Activated CD8-positive, alpha-beta memory T cell treated with anti-CD3 and anti-CD28 coated beads, Interleukin-2, amount 10 ng/mL, durations not matched to agents 7 days and 5 days (primary cell): ENCODE results near the gene PDPK1. TPM values are rescaled to one million over a fixed set of nuclear protein-coding genes. Genes with fewer than 3 reads are reported as not detected.

Experiments
- ATAC-seq: fragments of 150-1000 bp; cut with Tn5 transposase; one replicate; pipeline ENCODE4 v1.10.0; 2021; ENCODE audit warnings: moderate library complexity
- CTCF ChIA-PET: fragments of 350-600 bp; sonication (Branson Sonifier 250); formaldehyde crosslinking; loops from one replicate; lab custom pipeline; 2021; ENCODE audit warnings: antibody characterized with exemption; lab: Charles Lee
- DNase-seq: peaks from one replicate; pipeline ENCODE4 v3.0.0-alpha.2; 2020
- H3K27ac Mint-ChIP-seq: one replicate; pipeline ENCODE4 v1.8.0; 2021; ENCODE audit warnings: mild to moderate bottlenecking, mixed read lengths
- H3K27me3 Mint-ChIP-seq: one replicate; pipeline ENCODE4 v1.8.0; 2021; ENCODE audit warnings: mixed read lengths
- H3K36me3 Mint-ChIP-seq: one replicate; pipeline ENCODE4 v1.8.0; 2021; ENCODE audit warnings: mild to moderate bottlenecking, mixed read lengths
- H3K4me1 Mint-ChIP-seq: one replicate; pipeline ENCODE4 v1.8.0; 2021; ENCODE audit warnings: mixed read lengths
- H3K4me3 Mint-ChIP-seq: one replicate; pipeline ENCODE4 v1.8.0; 2021; ENCODE audit warnings: mild to moderate bottlenecking, moderate library complexity, mixed read lengths
- H3K9me3 Mint-ChIP-seq: one replicate; pipeline ENCODE4 v1.8.0; 2022; ENCODE audit warnings: low read depth, mixed read lengths
- total RNA-seq, 2 experiments: library from RNA; stranded (reverse); gene quantifications; one replicate each; pipeline ENCODE4 v1.2.3, GENCODE V29; 2021

PDPK1 gene
- total RNA-seq, 2 experiments from 2014 or later, result 40.3 to 45.1 TPM

DNA sequence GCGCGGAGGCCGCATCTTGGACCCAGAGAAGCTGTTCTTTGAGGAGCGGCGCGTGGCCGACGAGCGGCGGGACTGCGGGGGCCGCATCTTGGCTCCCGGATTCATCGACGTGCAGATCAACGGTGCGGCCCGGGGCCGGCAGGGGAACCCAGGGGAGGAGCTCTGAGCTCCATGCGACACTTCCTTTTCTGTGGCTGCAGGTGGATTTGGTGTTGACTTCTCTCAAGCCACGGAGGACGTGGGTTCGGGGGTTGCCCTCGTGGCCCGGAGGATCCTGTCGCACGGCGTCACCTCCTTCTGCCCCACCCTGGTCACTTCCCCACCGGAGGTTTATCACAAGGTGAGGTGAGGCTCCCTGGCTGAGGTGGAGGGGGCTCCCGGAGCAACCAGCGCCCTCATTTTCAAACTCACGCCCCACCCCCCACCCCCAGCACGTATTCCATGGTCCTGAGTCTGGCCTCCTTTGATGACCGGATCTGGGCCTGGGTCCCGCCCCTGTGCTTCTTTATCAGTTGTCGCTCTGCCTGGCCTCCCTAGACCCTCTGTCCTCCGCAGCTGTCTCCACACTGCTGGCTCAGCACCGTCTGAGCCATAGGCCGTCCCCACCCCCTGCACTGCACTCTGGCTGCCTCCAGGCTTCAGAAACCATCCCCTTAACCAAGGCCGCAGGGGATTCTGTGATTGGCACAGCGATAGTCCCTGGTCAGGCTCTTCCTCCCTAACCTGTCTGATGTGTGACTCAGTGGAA is 16.9 kb upstream of the PDPK1 start:
- H3K36me3 Mint-ChIP-seq, result peaks cover 14% of the 10 kb centered on the region
- peak; percentile 81 for DNase-seq
- H3K9me3 Mint-ChIP-seq, result no peaks in the 10 kb centered on the region
- CTCF ChIA-PET, result interaction anchor here (0.8 to 1.6 kb wide), 4 partner anchors 10 to 91 kb away, joined by 3 to 7 read pairs (median 6); partner anchors contain the start of gene CEMP1
- ATAC-seq, result peak; percentile 56
- no peaks in the 10 kb centered on the region for H3K27me3 Mint-ChIP-seq
- peak overlapping the region; percentile 95 for H3K27ac Mint-ChIP-seq
- H3K4me1 Mint-ChIP-seq, result peaks cover 38% of the 10 kb centered on the region
- H3K4me3 Mint-ChIP-seq, result peak overlapping the region; percentile 82

DNA sequence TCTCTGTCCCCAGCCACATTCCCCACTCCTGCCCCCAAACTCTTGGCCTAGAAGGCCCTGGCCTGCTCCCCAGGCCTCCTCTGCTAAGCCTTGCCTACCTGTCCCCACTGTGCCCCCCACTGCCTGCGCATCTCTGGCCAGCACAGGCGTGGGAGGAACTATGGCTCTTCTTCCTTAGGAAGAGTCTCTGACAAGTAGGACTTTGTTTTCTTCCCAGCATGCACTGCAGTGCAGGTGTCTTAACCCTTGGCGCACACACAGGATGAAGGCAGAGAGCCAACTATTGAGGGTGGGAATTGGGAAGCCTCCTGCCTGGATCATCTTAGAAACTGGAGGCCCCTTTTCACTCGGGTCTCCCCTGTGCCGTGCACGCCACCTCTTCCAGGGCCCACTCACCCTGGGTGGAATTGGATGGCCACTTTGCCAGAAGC is 14.0 kb upstream of the PDPK1 start:
- Mint-ChIP-seq H3K27ac (no peak overlapping the region), H3K27me3 (no peaks in the 10 kb centered on the region), H3K4me1 (peaks cover 19% of the 10 kb centered on the region), H3K36me3 (peaks cover 12% of the 10 kb centered on the region), H3K4me3 (no peak overlapping the region), H3K9me3 (no peaks in the 10 kb centered on the region)
- DNase-seq (no peak), ATAC-seq (no peak)
- CTCF ChIA-PET, result no interaction called here

DNA sequence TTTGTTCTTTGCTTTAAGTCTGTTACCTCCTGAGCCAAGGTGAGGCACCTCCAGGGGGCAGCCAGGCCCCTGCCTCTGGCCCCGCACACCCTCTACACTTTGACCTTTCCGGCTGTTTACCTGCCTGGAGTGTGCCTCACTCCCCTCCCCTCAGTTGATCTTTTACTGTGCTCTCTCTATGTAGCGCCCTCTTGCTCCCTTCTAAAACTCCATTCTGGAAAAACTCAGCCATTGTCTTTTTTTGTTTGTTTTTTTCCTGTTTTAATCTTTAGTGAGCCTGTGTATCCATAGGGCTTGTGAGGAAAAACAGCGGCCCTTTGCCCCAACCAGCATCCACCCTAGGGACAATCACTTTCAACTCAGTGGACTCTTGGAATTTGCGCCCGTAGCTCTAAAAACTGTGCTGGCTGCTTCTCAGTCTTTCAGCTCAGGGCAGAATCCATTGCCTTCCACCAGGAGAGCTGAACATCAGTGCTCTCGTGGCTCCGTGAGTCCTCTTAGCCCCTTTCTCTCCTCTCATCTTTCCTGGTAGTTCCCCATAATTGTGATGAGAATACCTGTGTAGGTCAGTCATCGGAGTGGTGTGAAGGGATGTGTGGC is 13.4 kb upstream of the PDPK1 start:
- Mint-ChIP-seq H3K36me3 (peaks cover 12% of the 10 kb centered on the region), H3K4me3 (no peak overlapping the region), H3K9me3 (no peaks in the 10 kb centered on the region), H3K27ac (no peak overlapping the region), H3K4me1 (peaks cover 15% of the 10 kb centered on the region), H3K27me3 (no peaks in the 10 kb centered on the region)
- DNase-seq (no peak), ATAC-seq (no peak)
- CTCF ChIA-PET, result no interaction called here

DNA sequence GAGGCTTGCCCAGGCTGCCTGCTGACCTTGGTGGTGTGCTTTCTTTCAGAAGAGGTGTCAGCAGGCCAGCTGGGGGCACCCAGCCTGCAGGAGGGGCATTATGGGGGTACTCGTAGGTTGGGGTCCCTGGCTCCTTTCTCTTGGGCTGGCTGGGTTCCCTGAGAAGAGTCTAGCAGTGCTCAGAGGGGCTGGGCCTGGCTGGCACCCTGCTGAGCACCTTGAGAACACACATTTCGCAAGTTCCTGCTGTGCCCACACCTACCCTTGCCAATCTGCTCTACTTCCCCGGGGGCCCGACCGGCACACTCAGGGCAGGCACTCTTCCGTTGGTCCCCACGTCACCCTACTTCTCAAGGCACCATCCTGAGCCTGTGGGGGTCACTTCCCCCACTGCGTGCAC is 11.7 kb upstream of the PDPK1 start:
- Mint-ChIP-seq H3K4me3 (no peak overlapping the region), H3K27me3 (no peaks in the 10 kb centered on the region), H3K27ac (no peak overlapping the region), H3K36me3 (peaks cover 7% of the 10 kb centered on the region), H3K9me3 (no peaks in the 10 kb centered on the region), H3K4me1 (peaks cover 8% of the 10 kb centered on the region)
- ATAC-seq (no peak), DNase-seq (no peak)
- CTCF ChIA-PET, result no interaction called here

DNA sequence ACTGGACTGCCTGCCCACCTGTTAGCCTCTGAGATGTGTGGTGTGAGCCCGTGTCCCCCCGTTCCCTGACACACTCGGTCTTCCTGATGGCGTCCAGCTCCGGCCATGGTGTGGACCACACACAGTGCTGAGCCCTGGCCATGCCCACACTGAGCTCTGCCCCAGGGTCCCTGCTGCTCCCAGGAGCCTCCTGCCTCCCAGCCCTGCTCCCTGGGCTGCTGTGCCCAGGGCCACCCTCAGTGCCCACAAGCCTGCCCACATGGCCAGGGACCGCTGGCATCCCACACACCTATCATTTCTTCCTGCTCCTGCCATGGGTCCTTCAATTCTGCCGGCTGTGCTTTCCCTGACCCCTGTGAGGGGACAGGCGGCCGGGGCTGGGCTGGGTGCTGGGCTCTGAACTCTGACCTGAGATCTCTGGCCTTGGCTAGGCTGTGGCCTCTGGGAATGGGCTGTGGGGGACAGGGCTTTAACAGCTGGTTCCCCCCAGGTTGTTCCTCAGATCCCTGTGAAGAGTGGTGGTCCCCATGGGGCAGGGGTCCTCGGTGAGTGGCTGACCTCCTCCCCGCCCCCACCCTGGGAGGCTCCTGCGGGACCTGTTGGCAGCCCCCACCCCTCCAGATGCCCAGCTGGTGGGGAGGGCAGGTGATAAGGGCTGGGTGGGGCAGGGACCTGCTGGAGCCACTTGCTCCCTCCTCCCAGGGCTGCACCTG is 10.6 kb upstream of the PDPK1 start:
- DNase-seq (peak; percentile 40), ATAC-seq (no peak)
- Mint-ChIP-seq H3K9me3 (no peaks in the 10 kb centered on the region), H3K4me3 (no peak overlapping the region), H3K27me3 (no peaks in the 10 kb centered on the region), H3K36me3 (peaks cover 7% of the 10 kb centered on the region), H3K4me1 (peaks cover 12% of the 10 kb centered on the region), H3K27ac (no peak overlapping the region)
- CTCF ChIA-PET, result no interaction called here

DNA sequence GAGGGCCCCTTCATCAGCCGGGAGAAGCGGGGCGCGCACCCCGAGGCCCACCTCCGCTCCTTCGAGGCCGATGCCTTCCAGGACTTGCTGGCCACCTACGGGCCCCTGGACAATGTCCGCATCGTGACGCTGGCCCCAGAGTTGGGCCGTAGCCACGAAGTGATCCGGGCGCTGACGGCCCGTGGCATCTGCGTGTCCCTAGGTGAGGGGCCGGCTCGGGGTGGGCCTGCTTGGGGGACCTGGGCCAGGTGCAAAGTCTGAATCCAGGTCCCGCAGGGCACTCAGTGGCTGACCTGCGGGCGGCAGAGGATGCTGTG is 10.1 kb upstream of the PDPK1 start:
- Mint-ChIP-seq H3K9me3 (no peaks in the 10 kb centered on the region), H3K4me1 (peaks cover 12% of the 10 kb centered on the region), H3K36me3 (peaks cover 7% of the 10 kb centered on the region), H3K27me3 (no peaks in the 10 kb centered on the region), H3K4me3 (no peak overlapping the region), H3K27ac (no peak overlapping the region)
- no peak for ATAC-seq
- CTCF ChIA-PET, result no interaction called here
- DNase-seq, result no peak

DNA sequence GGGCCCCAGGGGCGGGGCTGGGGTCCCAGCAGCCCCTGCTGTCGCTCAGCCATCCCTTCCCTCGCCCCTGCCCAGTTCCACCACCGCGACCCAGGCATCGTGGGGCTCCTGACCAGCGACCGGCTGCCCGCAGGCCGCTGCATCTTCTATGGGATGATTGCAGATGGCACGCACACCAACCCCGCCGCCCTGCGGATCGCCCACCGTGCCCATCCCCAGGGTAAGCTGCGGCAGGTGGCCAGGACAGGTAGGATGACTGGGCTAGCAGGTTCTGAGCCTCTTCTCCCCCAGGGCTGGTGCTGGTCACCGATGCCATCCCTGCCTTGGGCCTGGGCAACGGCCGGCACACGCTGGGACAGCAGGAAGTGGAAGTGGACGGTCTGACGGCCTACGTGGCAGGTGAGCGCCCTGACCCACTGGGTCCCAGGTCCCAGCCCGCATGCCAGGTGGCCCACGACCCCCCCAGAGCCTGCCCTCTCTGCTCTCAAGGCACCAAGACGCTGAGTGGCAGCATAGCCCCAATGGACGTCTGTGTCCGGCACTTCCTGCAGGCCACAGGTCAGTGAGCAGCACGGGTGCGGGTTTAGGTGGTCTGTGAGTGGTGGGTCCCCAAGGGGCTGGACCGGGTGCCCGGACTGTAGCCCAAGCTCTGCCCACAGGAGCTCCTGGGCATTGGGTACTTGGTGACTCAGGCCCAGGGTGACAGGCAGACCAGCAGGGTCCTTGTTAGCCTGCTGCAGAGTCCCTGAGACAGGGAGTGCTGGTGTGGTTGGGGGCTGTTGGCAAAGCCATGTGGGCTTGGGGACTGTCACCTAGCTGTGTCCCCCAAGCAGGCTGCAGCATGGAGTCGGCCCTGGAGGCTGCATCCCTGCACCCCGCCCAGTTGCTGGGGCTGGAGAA is 9.4 kb upstream of the PDPK1 start:
- H3K36me3 Mint-ChIP-seq, result peaks cover 7% of the 10 kb centered on the region

DNA sequence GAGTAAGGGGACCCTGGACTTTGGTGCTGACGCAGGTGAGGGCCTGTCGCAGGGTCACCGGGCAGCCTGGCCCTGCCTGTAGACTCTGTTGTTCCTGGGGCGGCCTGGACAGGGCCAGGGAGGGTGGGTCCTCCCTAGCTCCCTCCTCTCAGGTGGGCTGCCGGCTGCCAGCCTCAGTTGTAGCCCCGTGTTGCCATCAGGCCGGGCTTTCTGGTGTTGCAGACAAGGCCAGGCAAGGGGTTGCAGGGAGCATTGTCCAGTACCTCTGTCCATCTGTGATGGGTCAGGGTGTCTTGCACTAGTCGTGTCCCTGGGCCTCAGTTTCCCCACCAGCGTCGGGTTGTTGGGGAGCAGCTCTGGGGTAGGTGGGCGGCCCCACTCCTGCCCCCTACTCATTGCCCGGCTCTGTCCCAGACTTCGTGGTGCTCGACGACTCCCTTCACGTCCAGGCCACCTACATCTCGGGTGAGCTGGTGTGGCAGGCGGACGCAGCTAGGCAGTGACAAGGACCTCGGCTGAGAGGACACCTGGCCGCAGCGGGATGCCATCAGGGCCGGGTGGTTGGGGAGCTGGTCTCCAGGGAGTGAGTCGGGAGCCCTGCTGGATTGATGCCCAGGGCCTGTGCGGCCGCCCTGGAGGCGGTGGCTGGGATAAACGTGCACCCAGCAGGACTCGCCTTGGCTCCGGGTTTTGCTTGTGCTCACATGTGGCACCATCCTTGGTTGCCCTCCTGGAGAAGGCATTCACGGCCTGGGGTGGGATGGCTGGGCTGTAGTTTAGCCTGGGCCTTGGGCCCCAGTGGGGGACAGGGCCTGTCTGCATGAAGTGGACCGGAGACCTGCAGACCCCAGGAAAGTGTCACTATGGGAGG is 8.5 kb upstream of the PDPK1 start:
- Mint-ChIP-seq H3K36me3 (peaks cover 7% of the 10 kb centered on the region), H3K4me1 (peaks cover 17% of the 10 kb centered on the region), H3K9me3 (no peaks in the 10 kb centered on the region), H3K27me3 (no peaks in the 10 kb centered on the region), H3K27ac (no peak overlapping the region), H3K4me3 (no peak overlapping the region)
- CTCF ChIA-PET, result no interaction called here
- peak; percentile 41 for DNase-seq
- ATAC-seq, result no peak

More for the DNA sequence above, 9.4 kb upstream of the PDPK1 start:
- Mint-ChIP-seq H3K4me3 (no peak overlapping the region), H3K27ac (no peak overlapping the region), H3K27me3 (no peaks in the 10 kb centered on the region), H3K4me1 (peaks cover 14% of the 10 kb centered on the region), H3K9me3 (no peaks in the 10 kb centered on the region)
- ATAC-seq (no peak), DNase-seq (peak; percentile 40)
- CTCF ChIA-PET, result no interaction called here

DNA sequence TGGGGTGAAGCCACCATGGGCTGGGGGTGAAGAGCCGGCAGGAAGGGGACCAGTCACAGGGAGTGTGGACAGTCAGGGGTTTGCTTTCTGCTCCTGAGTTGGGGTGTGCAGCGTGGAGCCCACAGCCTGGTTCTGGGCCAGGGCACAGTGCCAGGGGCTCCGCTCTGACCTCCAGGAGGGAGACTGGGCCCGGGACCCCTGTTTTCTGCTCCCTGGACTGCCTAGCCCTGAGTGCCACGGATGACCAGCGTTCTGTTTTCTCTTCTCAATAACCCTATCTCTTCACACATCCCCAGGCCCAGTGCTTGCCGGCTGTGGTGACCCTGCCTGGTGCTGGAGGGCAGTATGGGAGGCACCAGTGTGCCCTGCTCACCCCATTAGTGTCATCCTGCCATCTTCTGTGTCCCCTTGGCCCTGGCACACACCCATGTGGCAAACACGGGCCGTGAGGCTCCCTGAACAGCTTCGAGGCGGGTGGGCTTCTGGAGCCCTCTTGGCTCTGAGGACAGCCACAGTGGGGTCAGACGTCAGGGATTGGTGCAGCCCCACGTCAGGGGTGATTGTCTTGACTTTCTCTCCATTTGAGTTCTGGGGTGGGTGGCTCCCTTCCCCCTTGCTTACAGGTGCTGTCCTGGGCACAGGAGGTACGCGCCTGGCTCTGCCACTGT is 7.7 kb upstream of the PDPK1 start:
- H3K27me3 Mint-ChIP-seq, result no peaks in the 10 kb centered on the region
- peak; percentile 40 for DNase-seq
- no peaks in the 10 kb centered on the region for H3K9me3 Mint-ChIP-seq
- no peak for ATAC-seq
- CTCF ChIA-PET, result interaction anchor here (1.2 kb wide), 1 partner anchor 9 kb away, joined by 3 read pairs; no protein-coding TSS in a partner anchor
- H3K36me3 Mint-ChIP-seq, result peaks cover 4% of the 10 kb centered on the region
- peaks cover 17% of the 10 kb centered on the region for H3K4me1 Mint-ChIP-seq
- H3K27ac Mint-ChIP-seq, result peak overlapping the region; percentile 54
- no peak overlapping the region for H3K4me3 Mint-ChIP-seq

DNA sequence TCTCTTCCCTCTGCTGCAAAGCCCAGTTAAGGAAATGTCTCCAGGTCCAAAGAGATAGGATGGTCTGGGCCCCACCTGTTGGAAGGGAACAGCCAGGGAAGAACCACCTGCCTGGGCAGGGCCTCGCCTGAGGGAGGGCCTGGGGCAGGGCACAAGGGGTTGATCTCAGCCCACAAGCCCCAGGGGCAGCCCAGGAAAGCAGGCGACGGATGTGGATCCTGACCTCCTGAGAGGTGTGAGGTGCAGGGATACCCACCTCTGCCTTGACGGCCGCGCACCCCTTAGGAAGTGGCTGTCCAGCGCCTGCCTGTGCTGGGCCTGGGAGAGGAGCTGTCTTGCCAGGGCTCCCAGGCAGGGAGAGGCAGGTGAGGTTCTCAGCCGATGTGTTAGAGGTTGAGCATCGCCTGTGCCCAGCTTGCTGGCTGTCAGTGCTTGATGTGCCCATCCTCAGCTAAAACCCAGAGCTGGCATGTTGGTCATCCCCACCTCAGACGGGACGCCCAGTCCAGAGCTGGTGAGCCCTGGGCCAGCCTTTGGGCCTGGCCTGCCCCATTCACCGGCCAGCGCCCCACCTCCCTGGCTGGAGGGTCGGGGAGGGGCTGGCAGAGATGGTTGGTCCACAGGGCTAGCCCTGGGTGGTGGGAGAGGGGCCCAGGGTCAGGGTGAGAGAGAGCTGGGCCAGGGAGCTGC is 7.0 kb upstream of the PDPK1 start:
- Mint-ChIP-seq H3K27me3 (no peaks in the 10 kb centered on the region), H3K27ac (peak overlapping the region; percentile 98), H3K9me3 (no peaks in the 10 kb centered on the region), H3K36me3 (peaks cover 4% of the 10 kb centered on the region), H3K4me3 (peak overlapping the region; percentile 82), H3K4me1 (peaks cover 17% of the 10 kb centered on the region)
- DNase-seq (peak; percentile 45), ATAC-seq (no peak)
- CTCF ChIA-PET, result interaction anchor here (1.2 kb wide), 1 partner anchor 10 kb away, joined by 3 read pairs; no protein-coding TSS in a partner anchor

DNA sequence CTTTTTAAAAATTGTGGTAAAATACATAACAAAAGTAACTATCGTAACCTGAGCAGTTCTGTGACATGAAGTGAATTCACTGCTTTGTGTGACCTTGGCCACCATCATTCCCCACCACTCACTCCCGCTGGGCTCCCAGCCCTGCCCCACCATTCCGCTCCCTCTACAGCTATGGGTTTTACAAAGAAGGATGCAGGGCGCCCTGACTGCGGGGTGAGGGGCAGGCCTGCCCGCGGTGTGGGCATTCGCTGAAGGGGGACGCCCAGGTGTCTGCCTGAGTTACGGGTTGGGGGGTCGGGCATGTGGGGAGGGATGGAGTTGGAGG is 6.5 kb upstream of the PDPK1 start, which contains the start of gene CEMP1:
TSS of gene CEMP1 (minus strand) at position 38 of the 325 bp plus-strand sequence. CDS start 335 bp downstream, outside the sequence.
- Mint-ChIP-seq H3K27ac (peak within 1 kb of the TSS; percentile 98), H3K4me1 (peaks cover 17% of the 10 kb centered on the region), H3K4me3 (peak within 1 kb of the TSS; percentile 82), H3K9me3 (no peaks in the 10 kb centered on the region), H3K27me3 (no peaks in the 10 kb centered on the region), H3K36me3 (peaks cover under 1% of the 10 kb centered on the region)
- CTCF ChIA-PET, result interaction anchor here (1.2 kb wide), 1 partner anchor 11 kb away, joined by 3 read pairs; no protein-coding TSS in a partner anchor
- no peak for DNase-seq
- ATAC-seq, result no peak
